HepG2 (cell line): ENCODE data around the gene TPX2. TPM values are rescaled to one million over a fixed set of nuclear protein-coding genes. Genes with fewer than 3 reads are reported as not detected.

Experiments used
- DNMT1 ChIP-seq: sonication (generic); formaldehyde crosslinking; IDR thresholded peaks from 2 replicates; pipeline ENCODE4 v1.5.1; 2020; ENCODE audit warnings: mild to moderate bottlenecking, missing genetic modification reagents
- GABPB1 ChIP-seq: IDR thresholded peaks from 2 replicates; pipeline ENCODE4 v1.6.1; 2016; ENCODE audit warnings: mild to moderate bottlenecking, missing genetic modification reagents, moderate library complexity, missing compliant biosample characterization
- RBM22 ChIP-seq: fragments of 200-400 bp; formaldehyde crosslinking; optimal IDR thresholded peaks from 2 replicates; pipeline ENCODE3; 2017; ENCODE audit warnings: mild to moderate bottlenecking, low read length, moderate library complexity
- RFXANK ChIP-seq: IDR thresholded peaks from 2 replicates; pipeline ENCODE4 v1.6.1; 2016
- SMYD3 ChIP-seq: sonication (generic); formaldehyde crosslinking; IDR thresholded peaks from 2 replicates; pipeline ENCODE4 v1.8.1; 2023; ENCODE audit warnings: mild to moderate bottlenecking, missing genetic modification reagents
- SRSF9 ChIP-seq: fragments of 200-400 bp; formaldehyde crosslinking; IDR thresholded peaks from 2 replicates; pipeline ENCODE4 v1.6.1; 2018; ENCODE audit warnings: borderline replicate concordance, mild to moderate bottlenecking, low read depth, low read length; ENCODE audit not compliant: insufficient read depth, poor library complexity, severe bottlenecking
- TGIF2 ChIP-seq: IDR thresholded peaks from 2 replicates; pipeline ENCODE4 v1.6.1; 2016; ENCODE audit warnings: control low read depth, missing compliant biosample characterization
- U2AF2 ChIP-seq: fragments of 200-400 bp; formaldehyde crosslinking; IDR thresholded peaks from 2 replicates; pipeline ENCODE4 v1.6.1; 2017; ENCODE audit warnings: low read depth, mild to moderate bottlenecking, low read length
- ZNF138 ChIP-seq: sonication (generic); formaldehyde crosslinking; IDR thresholded peaks from 2 replicates; pipeline ENCODE4 v1.5.0; 2020; ENCODE audit warnings: mild to moderate bottlenecking, low read depth, missing genetic modification reagents
- ZNF264 ChIP-seq: sonication (generic); formaldehyde crosslinking; IDR thresholded peaks from 2 replicates; pipeline ENCODE4 v1.4.0; 2020; ENCODE audit warnings: missing genetic modification reagents
- ZNF280D ChIP-seq: sonication (generic); formaldehyde crosslinking; IDR thresholded peaks from 2 replicates; pipeline ENCODE4 v1.5.1; 2020; ENCODE audit warnings: mild to moderate bottlenecking, missing genetic modification reagents
- ZNF292 ChIP-seq: sonication (generic); formaldehyde crosslinking; IDR thresholded peaks from 2 replicates; pipeline ENCODE4 v1.8.1; 2022; ENCODE audit warnings: mild to moderate bottlenecking, low read depth, missing genetic modification reagents, borderline replicate concordance
- ZNF317 ChIP-seq: sonication (generic); formaldehyde crosslinking; IDR thresholded peaks from 2 replicates; pipeline ENCODE4 v1.5.0; 2020; ENCODE audit warnings: mild to moderate bottlenecking, missing genetic modification reagents
- ZNF546 ChIP-seq: sonication (generic); formaldehyde crosslinking; conservative IDR thresholded peaks from 2 replicates; pipeline ENCODE4 v1.8.1; 2023; ENCODE audit warnings: mild to moderate bottlenecking, missing genetic modification reagents
- ZNF75D ChIP-seq: sonication (generic); formaldehyde crosslinking; IDR thresholded peaks from 2 replicates; pipeline ENCODE4 v1.8.1; 2023; ENCODE audit warnings: missing genetic modification reagents, mild to moderate bottlenecking, borderline replicate concordance
- ZNF775 ChIP-seq: sonication (generic); formaldehyde crosslinking; IDR thresholded peaks from 2 replicates; pipeline ENCODE4 v1.4.0; 2020; ENCODE audit warnings: missing genetic modification reagents, mild to moderate bottlenecking, moderate library complexity, borderline replicate concordance
- ZNF780A ChIP-seq: sonication (generic); formaldehyde crosslinking; IDR thresholded peaks from 2 replicates; pipeline ENCODE4 v1.8.0; 2022; ENCODE audit warnings: mild to moderate bottlenecking, missing genetic modification reagents, moderate library complexity
- polyA plus RNA-seq, 8 experiments: library from polyadenylated mRNA; depleted of rRNA in 3 of 8; stranded (reverse) in 7 of 8; unstranded in 1 of 8; fragments of >200 nt; fragmentation: Illumina TruSeq in 4 of 8; extraction: Trizol in 4 of 8; gene quantifications; 2 replicates each; pipeline versions ENCODE4 v1.2.1 to v1.2.3, GENCODE V29; 2011 to 2016; ENCODE audit warnings: low read depth in 4 of 8, missing spikeins in 1 of 8, mixed read lengths in 1 of 8; ENCODE audit not compliant: insufficient read depth in 1 of 8
- total RNA-seq, 5 experiments: library from RNA; depleted of rRNA; stranded (reverse); fragments of >200 nt; fragmentation: Illumina TruSeq; extraction: Trizol; gene quantifications; 2 replicates each; pipeline ENCODE4 v1.2.3, GENCODE V29; 2016; ENCODE audit warnings: low read depth in 1 of 5
- TF ChIP-seq, protein P1 (sequence below): sonication (generic); formaldehyde crosslinking; IDR thresholded peaks from 2 replicates; pipeline ENCODE4 v1.9.0; 2021; ENCODE audit warnings: missing genetic modification reagents, borderline replicate concordance
- TF ChIP-seq, protein P2 (sequence below): sonication (generic); formaldehyde crosslinking; conservative IDR thresholded peaks from 2 replicates; pipeline ENCODE4 v1.4.0; 2020; ENCODE audit warnings: missing genetic modification reagents
- TF ChIP-seq, protein P3 (sequence below): sonication (generic); formaldehyde crosslinking; IDR thresholded peaks from 2 replicates; pipeline ENCODE4 v1.4.0; 2020; ENCODE audit warnings: mild to moderate bottlenecking, missing genetic modification reagents
- TF ChIP-seq, protein P4 (sequence below): IDR thresholded peaks from 2 replicates; pipeline ENCODE4 v1.6.1; 2016; ENCODE audit warnings: low read depth, borderline replicate concordance

TPX2 gene
- total and polyA plus RNA-seq, 2 of the 13 experiments (the other 11 are each of a cell fraction or from before 2014, with no cell fraction given), result 34.3 to 124 TPM

GRCh38 chr20:31719644-31720485 is 19.2 kb upstream of the TPX2 start (continued):
- peak; percentile 81 for TF ChIP-seq ZNF280D
- TF ChIP-seq ZNF780A, result peak; percentile 17; the same call in 1 of the 2 replicates
- no peak for TF ChIP-seq ZNF317 (CRISPR knock-in tag)
- no peak for TF ChIP-seq U2AF2
- no peak for TF ChIP-seq SRSF9
- TF ChIP-seq, protein P1, sequence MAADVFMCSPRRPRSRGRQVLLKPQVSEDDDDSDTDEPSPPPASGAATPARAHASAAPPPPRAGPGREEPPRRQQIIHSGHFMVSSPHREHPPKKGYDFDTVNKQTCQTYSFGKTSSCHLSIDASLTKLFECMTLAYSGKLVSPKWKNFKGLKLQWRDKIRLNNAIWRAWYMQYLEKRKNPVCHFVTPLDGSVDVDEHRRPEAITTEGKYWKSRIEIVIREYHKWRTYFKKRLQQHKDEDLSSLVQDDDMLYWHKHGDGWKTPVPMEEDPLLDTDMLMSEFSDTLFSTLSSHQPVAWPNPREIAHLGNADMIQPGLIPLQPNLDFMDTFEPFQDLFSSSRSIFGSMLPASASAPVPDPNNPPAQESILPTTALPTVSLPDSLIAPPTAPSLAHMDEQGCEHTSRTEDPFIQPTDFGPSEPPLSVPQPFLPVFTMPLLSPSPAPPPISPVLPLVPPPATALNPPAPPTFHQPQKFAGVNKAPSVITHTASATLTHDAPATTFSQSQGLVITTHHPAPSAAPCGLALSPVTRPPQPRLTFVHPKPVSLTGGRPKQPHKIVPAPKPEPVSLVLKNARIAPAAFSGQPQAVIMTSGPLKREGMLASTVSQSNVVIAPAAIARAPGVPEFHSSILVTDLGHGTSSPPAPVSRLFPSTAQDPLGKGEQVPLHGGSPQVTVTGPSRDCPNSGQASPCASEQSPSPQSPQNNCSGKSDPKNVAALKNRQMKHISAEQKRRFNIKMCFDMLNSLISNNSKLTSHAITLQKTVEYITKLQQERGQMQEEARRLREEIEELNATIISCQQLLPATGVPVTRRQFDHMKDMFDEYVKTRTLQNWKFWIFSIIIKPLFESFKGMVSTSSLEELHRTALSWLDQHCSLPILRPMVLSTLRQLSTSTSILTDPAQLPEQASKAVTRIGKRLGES, result no peak
- TF ChIP-seq, protein P2, sequence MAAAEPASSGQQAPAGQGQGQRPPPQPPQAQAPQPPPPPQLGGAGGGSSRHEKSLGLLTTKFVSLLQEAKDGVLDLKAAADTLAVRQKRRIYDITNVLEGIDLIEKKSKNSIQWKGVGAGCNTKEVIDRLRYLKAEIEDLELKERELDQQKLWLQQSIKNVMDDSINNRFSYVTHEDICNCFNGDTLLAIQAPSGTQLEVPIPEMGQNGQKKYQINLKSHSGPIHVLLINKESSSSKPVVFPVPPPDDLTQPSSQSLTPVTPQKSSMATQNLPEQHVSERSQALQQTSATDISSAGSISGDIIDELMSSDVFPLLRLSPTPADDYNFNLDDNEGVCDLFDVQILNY (CRISPR knock-in tag), result no peak
- peak; percentile 94 for TF ChIP-seq ZNF264 (CRISPR knock-in tag)
- no peak for TF ChIP-seq ZNF75D
- TF ChIP-seq, protein P3, sequence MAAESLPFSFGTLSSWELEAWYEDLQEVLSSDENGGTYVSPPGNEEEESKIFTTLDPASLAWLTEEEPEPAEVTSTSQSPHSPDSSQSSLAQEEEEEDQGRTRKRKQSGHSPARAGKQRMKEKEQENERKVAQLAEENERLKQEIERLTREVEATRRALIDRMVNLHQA (CRISPR knock-in tag), result no peak
- no peak for TF ChIP-seq DNMT1
- TF ChIP-seq TGIF2 (CRISPR knock-in tag), result peak; percentile 61; the same call in 1 of the 2 replicates
- peak; percentile 89 for TF ChIP-seq ZNF292 (CRISPR knock-in tag)
- 0 out of 2 replicates have a peak, but pooled peaks have one; percentile 49 for TF ChIP-seq SMYD3 (CRISPR knock-in tag)
- no peak for TF ChIP-seq ZNF775 (CRISPR knock-in tag)
- no peak; the same call in 1 of the 2 replicates for TF ChIP-seq RFXANK
- peak; percentile 92 for TF ChIP-seq ZNF138
- no peak for TF ChIP-seq RBM22
- TF ChIP-seq GABPB1 (CRISPR knock-in tag), result peak; percentile 43; the same call in 1 of the 2 replicates
- TF ChIP-seq, protein P4, sequence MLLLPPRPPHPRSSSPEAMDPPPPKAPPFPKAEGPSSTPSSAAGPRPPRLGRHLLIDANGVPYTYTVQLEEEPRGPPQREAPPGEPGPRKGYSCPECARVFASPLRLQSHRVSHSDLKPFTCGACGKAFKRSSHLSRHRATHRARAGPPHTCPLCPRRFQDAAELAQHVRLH (CRISPR knock-in tag), result peak; percentile 70; the same call in 1 of the 2 replicates
- 0 out of 2 replicates have a peak, but pooled peaks have one; percentile 85 for TF ChIP-seq ZNF546 (CRISPR knock-in tag)
